ENCODE data around the gene PGM2.

Gene PGM2

GRCh38 chr4:37904824-37905223 is 78.3 kb downstream of the PGM2 start:
- no peak for DNase-seq

DNA sequence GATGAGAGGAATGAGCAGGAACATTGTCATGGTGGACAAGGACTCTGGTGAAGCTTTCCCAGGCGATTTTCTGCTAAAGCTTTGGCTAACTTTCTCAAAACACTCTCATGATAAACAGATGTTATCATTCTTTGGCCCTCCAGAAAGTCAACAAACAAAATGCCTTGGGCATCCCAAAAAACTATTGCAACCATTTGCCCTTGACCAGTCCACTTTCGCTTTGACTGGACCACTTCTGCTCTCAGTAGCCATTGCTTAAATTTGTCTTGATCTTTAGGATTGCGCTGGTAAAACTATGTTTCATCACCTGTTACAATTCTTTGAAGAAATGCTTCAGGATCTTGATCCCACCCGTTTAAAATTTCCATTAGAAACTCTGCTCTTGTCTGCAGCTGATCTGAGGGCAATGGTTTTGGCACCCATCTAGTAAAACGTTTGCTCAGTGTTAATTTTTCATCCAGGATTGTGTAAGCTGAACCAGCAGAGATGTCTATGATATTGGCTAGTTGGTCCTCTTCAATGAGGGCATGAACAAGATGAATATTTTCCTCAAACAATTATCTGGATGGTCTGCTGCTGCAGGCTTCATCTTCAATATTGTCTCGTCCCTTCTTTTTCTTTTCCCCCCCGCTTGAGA is 79.2 kb downstream of the PGM2 start:
- no peak for DNase-seq

GRCh38 chr4:37908488-37909331 is 82.2 kb downstream of the PGM2 start:
- no peak for DNase-seq

DNA sequence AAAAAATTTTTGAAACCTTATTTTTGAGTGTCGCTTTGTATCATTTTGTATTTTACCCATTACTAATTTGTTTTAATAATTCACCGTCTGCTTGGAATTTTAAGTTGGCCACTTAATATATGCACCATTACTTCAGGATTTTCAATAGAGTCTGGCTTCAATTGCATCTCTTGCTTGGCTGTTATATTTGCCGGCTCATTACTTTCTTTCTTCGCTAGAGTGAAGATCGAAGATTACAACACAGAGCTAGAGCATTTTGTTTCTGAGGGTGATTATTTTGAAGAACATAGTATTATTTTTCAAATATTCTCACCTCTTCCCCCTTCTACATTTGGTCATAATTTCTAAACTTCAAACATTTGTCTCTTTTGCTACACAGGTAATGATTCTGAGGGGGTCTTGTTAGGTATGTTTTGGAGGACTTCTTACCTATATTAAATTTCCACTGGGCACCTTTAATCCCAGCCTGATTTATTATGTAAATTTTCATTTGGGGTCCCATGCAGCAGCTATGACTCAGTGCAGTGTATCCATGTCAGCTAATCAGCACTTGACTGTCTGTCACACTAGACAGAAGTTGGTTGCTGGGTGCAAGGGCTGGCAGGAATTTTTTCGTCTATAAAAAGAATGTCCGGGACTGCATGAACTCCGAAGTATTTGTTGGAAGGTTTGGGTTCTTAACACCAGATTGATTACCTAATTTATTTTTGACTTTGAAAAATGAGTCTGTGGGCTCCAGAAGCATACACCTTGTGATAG is 83.0 kb downstream of the PGM2 start:
- no peak for DNase-seq

GRCh38 chr4:37910091-37910486 is 83.6 kb downstream of the PGM2 start:
- DNase-seq: no peak

Data from DMS53 (cell line).